GM18519 (cell line): ENCODE data around the gene UFSP1.

Source experiments
- ATAC-seq: cut with Tn5 transposase; IDR thresholded peaks from one replicate; pipeline ENCODE4 v1.9.1; 2021; ENCODE audit warnings: mild to moderate bottlenecking, moderate library complexity; ENCODE audit not compliant: unreplicated experiment, low FRiP score

Gene UFSP1

DNA sequence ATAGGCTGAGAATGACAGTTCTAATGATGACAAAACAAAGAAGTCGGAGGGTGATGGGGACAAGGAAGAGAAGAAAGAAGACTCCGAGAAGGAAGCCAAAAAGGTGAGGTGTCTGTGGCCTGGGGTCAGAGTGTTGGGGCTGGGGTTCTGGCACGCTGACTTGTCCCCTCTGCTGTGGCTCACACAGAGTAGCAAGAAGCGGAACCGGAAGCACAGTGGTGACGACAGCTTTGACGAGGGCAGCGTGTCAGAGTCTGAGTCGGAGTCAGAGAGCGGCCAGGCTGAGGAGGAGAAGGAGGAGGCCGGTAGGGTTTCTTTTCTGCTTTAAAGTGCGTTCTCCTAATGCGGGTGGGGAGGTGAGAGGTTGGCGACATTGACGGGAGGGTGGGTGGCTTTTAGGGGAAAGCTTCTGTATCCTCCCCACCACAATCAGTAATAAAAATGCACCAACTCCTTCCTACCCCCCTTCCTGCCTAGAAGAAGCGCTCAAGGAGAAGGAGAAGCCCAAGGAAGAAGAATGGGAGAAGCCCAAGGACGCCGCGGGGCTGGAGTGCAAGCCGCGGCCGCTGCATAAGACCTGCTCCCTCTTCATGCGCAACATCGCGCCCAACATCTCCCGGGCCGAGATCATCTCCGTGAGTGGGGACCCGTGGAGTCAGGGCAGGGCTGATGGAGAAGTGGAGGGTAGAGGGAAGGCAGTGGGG, 4.6 kb downstream of the UFSP1 start:
- no peak for ATAC-seq

GRCh38 chr7:100882785-100883526, 6.6 kb downstream of the UFSP1 start:
- ATAC-seq = no peak

GRCh38 chr7:100882201-100882600, 7.3 kb downstream of the UFSP1 start:
- no peak for ATAC-seq

DNA sequence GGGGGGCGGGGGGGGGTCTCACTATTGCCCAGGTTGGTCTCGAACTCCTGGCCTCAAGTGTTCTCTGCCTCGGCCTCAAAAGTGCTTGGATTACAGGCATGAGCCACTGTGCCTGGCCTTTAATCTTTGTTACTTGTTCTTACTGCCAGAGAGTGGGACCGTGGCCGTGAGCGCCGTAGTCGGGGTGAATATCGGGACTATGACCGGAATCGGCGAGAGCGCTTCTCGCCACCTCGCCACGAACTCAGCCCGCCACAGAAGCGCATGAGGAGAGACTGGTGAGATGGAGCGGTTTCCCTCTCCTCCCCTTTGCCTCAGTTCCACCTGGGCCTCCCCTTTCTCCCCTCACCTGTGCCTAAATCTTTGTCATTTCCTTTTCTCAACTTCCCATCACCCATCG, 8.4 kb downstream of the UFSP1 start:
- no peak for ATAC-seq

GRCh38 chr7:100880645-100881044, 8.9 kb downstream of the UFSP1 start:
- no peak for ATAC-seq

- ATAC-seq = no peak
These were observed 9.7 kb downstream of the UFSP1 start for GRCh38 chr7:100879685-100880261.

- ATAC-seq = no peak
These were observed 10.8 kb downstream of the UFSP1 start for GRCh38 chr7:100878685-100879084.

DNA sequence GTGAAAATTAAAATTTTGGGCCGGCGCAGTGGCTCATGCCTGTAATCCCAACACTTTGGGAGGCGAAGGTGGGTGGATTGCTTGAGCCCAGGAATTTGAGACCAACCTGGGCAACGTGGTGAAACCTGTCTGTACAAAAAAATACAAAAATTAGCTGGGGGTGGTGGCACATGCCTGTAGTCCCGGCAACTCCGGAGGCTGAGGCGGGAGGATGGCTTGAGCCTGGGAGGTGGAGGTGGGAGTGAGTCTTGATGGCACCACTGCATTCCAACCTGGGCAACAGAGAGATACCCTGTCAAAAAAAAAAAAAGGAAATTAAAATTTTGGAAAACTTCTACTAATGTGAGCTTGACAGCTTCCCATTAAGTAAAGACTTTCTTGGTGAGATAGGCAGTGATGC, 11.5 kb downstream of the UFSP1 start:
- no peak for ATAC-seq

- ATAC-seq = no peak
These were observed 14.2 kb downstream of the UFSP1 start for GRCh38 chr7:100875356-100875751.

DNA sequence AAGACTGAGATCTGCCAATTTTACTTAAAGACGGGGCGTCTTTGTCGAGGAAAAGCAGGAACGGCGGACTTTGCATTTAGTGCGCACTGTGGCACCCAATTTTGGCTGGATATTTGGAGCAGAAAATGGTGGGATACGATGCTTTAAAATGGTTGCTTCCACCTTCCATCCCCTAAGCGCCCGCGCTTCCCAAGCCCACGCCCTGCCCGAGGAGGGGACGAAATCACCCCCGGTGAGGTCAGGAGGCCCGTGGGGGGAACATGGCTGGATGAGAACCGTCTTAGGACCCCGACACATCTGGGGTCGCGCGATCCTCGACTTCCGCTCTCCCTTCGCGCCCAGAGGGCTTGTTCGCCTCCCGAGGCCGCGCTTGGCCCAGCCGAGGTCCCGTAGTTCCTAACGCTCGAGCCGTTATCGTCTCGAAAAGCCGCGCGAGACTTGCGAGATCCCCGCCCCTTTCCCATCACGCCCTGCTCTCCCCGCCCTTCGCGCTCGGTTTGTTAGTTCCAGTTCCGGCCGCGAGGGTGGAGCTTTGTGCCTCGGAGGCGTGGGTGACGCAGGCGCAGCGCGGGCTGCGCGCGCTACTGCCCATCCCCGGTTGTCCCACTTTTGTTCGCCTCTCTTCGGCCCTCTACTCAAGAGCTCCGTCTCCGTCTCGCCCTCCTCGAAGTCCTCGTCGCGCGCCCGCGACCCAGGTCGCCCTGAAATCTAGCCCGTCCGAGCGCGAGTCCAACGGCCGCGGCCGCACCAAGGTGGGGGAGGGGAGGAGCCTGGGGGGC, 14.7 kb downstream of the UFSP1 start, which contains the start of gene SRRT:
SRRT (plus strand) TSS at position 527 of the 779 bp plus-strand sequence. CDS start 488 bp downstream, outside the sequence.
- peak; percentile 60 for ATAC-seq

GRCh38 chr7:100874300-100874576, 15.3 kb downstream of the UFSP1 start:
- ATAC-seq = no peak

- no peak for ATAC-seq
These were observed 15.8 kb downstream of the UFSP1 start for GRCh38 chr7:100873599-100874299.

- ATAC-seq = no peak
These were observed 21.6 kb downstream of the UFSP1 start for GRCh38 chr7:100867776-100868485.

GRCh38 chr7:100867040-100867775, 22.3 kb downstream of the UFSP1 start, which contains the start of gene TRIP6:
Gene TRIP6 (plus strand): TSS chr7:100867387. CDS start chr7:100867498, 111 bp downstream.
- ATAC-seq = no peak

GRCh38 chr7:100866729-100867039, 22.8 kb downstream of the UFSP1 start:
- no peak for ATAC-seq

- no peak for ATAC-seq
These were observed 23.4 kb downstream of the UFSP1 start for GRCh38 chr7:100865938-100866728.

DNA sequence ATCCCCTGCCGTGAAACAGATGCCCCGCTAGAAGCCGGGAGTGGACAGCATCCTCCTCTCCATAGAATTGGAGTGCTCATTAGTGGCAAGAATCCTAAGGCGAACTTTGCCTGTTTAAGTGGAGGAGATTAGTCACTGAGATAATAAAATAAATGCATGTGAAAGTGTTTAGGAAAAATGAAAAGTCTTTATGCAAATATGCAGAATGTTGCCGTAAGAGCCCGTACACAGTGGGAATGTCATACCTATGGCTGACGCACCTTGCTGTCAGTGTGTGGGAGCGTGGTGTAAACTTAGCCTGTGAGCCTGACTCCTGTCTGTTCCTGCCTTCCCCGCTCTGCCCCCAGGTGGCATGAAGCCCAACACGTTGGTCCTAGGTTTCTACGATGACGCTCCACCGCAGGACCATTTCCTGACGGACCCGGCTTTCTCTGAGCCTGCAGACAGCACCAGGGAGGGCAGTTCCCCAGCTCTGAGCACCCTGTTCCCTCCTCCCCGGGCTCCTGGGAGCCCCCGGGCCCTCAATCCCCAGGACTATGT, 24.1 kb downstream of the UFSP1 start:
- ATAC-seq = no peak

- no peak for ATAC-seq
These were observed 25.2 kb downstream of the UFSP1 start for GRCh38 chr7:100864263-100864845.
